B cell (primary cell): Measurements from ENCODE around the gene DMAP1.

Source experiments
- EZH2 ChIP-seq: IDR thresholded peaks from 2 replicates; pipeline ENCODE4 v1.6.1; 2012; ENCODE audit warnings: borderline replicate concordance, low read depth, mild to moderate bottlenecking, moderate library complexity, low read length; ENCODE audit not compliant: insufficient read depth, poor library complexity, severe bottlenecking
- TF ChIP-seq, protein P1 (sequence below): fragments of 200-600 bp; IDR thresholded peaks from one replicate; pipeline ENCODE4 v1.8.0; 2022; ENCODE audit warnings: antibody characterized with exemption, mild to moderate bottlenecking

DNA sequence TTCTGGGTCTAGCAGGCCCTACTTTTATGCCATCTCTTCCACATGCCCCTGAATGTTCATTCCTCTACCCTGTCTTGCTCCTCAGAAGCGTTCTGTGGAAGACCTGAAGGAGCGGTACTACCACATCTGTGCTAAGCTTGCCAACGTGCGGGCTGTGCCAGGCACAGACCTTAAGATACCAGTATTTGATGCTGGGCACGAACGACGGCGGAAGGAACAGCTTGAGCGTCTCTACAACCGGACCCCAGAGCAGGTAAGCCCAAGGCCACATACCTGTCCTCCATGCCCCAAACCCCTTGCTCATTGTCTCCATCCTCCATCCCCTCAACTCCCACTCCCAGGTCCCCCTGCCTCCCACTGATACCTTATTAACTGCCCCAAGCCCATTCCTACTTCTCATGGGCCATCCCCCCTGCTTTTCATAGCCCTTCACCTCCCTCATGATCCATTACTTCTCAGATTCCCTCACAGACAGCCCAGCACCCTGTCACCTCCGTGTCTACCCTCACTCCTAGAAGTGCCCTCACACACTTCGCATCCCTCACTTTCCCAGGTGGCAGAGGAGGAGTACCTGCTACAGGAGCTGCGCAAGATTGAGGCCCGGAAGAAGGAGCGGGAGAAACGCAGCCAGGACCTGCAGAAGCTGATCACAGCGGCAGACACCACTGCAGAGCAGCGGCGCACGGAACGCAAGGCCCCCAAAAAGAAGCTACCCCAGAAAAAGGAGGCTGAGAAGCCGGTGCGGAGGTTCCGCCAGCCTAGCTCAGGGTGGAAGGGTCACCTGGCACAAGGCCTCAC is 5.4 kb downstream of the DMAP1 start:
- TF ChIP-seq, protein P1, sequence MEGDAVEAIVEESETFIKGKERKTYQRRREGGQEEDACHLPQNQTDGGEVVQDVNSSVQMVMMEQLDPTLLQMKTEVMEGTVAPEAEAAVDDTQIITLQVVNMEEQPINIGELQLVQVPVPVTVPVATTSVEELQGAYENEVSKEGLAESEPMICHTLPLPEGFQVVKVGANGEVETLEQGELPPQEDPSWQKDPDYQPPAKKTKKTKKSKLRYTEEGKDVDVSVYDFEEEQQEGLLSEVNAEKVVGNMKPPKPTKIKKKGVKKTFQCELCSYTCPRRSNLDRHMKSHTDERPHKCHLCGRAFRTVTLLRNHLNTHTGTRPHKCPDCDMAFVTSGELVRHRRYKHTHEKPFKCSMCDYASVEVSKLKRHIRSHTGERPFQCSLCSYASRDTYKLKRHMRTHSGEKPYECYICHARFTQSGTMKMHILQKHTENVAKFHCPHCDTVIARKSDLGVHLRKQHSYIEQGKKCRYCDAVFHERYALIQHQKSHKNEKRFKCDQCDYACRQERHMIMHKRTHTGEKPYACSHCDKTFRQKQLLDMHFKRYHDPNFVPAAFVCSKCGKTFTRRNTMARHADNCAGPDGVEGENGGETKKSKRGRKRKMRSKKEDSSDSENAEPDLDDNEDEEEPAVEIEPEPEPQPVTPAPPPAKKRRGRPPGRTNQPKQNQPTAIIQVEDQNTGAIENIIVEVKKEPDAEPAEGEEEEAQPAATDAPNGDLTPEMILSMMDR, result no peak
- no peak for TF ChIP-seq EZH2
